H1 (cell line): ENCODE results near the gene DNMT3B. TPM values are rescaled to one million over a fixed set of nuclear protein-coding genes. Genes with fewer than 3 reads are reported as not detected.

ENCODE experiments used
- CTCF ChIA-PET: fragments of 300-600 bp; sonication (Branson Sonifier 250); formaldehyde crosslinking; loops from one replicate; lab custom pipeline; 2021; ENCODE audit not compliant: partially characterized antibody; lab: Charles Lee
- POLR2A ChIA-PET: fragments of 300-600 bp; sonication (Branson Sonifier 250); formaldehyde crosslinking; loops from one replicate; lab custom pipeline; 2021; ENCODE audit warnings: inconsistent platforms; ENCODE audit not compliant: partially characterized antibody; lab: Charles Lee
- DNase-seq, 2 experiments: peaks; one replicate each; pipeline versions ENCODE4 v3.0.0 to v3.0.0-alpha.2; 2010 to 2022; ENCODE audit warnings: low spot score in 2 of 2, low read depth in 1 of 2, mixed read lengths in 1 of 2
- FAIRE-seq: peaks from 2 replicates; lab custom pipeline; 2011; peaks lifted over from hg19 to GRCh38; lab: Jason Lieb, UNC
- H2AFZ ChIP-seq: 2 replicates; pipeline ENCODE4 v1.8.1; 2012; ENCODE audit warnings: low read length, inconsistent platforms
- H2AK5ac ChIP-seq: 2 replicates; pipeline ENCODE4 v1.6.1; 2013; ENCODE audit warnings: low read depth, low read length
- H2BK120ac ChIP-seq: replicated peaks from 2 replicates; pipeline ENCODE3; 2013; ENCODE audit warnings: low read depth, low read length, inconsistent platforms
- H2BK12ac ChIP-seq: 2 replicates; pipeline ENCODE4 v1.6.1; 2013; ENCODE audit warnings: low read depth, low read length
- H2BK15ac ChIP-seq: 2 replicates; pipeline ENCODE4 v1.6.1; 2013; ENCODE audit warnings: low read length
- H2BK20ac ChIP-seq: 2 replicates; pipeline ENCODE4 v1.6.1; 2013; ENCODE audit warnings: low read length
- H2BK5ac ChIP-seq: 2 replicates; pipeline ENCODE4 v1.6.1; 2013; ENCODE audit warnings: low read depth, low read length
- H3K14ac ChIP-seq: 2 replicates; pipeline ENCODE4 v1.6.1; 2013; ENCODE audit warnings: inconsistent platforms; ENCODE audit not compliant: insufficient read length
- H3K18ac ChIP-seq: 2 replicates; pipeline ENCODE4 v1.6.1; 2013; ENCODE audit warnings: low read length; ENCODE audit errors: extremely low read depth
- H3K23ac ChIP-seq: 2 replicates; pipeline ENCODE4 v1.6.1; 2013; ENCODE audit warnings: inconsistent platforms; ENCODE audit not compliant: insufficient read length
- H3K23me2 ChIP-seq: 2 replicates; pipeline ENCODE4 v1.6.1; 2013; ENCODE audit warnings: low read depth, low read length
- H3K27ac ChIP-seq: 2 replicates; pipeline ENCODE4 v1.6.1; 2011; ENCODE audit warnings: low read depth, low read length, inconsistent platforms
- H3K27me3 ChIP-seq, 4 experiments: replicated peaks in 1 of 4; 1 replicate in 1 of 4; 2 replicates in 3 of 4; pipeline versions ENCODE4 v1.6.1 to v1.8.1; 2011 to 2013; ENCODE audit warnings: low read length in 3 of 4, mild to moderate bottlenecking in 3 of 4, inconsistent platforms in 2 of 4, mixed read lengths in 2 of 4, moderate library complexity in 1 of 4; ENCODE audit not compliant: control insufficient read depth in 3 of 4, insufficient read depth in 3 of 4; ENCODE audit errors: extremely low read depth in 1 of 4
- H3K36me3 ChIP-seq, 4 experiments: 2 replicates each; pipeline versions ENCODE4 v1.6.1 to v1.8.1; 2011 to 2013; ENCODE audit warnings: mild to moderate bottlenecking in 4 of 4, low read length in 3 of 4, moderate library complexity in 2 of 4, control low read depth in 1 of 4, inconsistent platforms in 1 of 4; ENCODE audit not compliant: insufficient read depth in 4 of 4, control insufficient read depth in 2 of 4
- H3K4ac ChIP-seq: replicated peaks from 2 replicates; pipeline ENCODE3; 2013; ENCODE audit warnings: low read length, low read depth, mixed read lengths, inconsistent platforms; ENCODE audit not compliant: insufficient read length
- H3K4me1 ChIP-seq, 4 experiments: replicated peaks in 1 of 4; 1 replicate in 1 of 4; 2 replicates in 3 of 4; pipeline versions ENCODE4 v1.6.1 to v1.8.1; 2011 to 2013; ENCODE audit warnings: low read length in 3 of 4, inconsistent platforms in 2 of 4, mixed read lengths in 1 of 4; ENCODE audit not compliant: insufficient read depth in 4 of 4, control insufficient read depth in 3 of 4
- H3K4me2 ChIP-seq, 2 experiments: 2 replicates each; pipeline versions ENCODE4 v1.6.1 to v1.8.1; 2011 to 2013; ENCODE audit warnings: low read depth in 2 of 2, low read length in 2 of 2, control low read depth in 1 of 2, inconsistent platforms in 1 of 2, mild to moderate bottlenecking in 1 of 2; ENCODE audit not compliant: insufficient read depth in 1 of 2
- H3K4me3 ChIP-seq, 4 experiments: fragments of 200-600, 300-600 bp in 1 of 4; sonication (generic), shearing (Covaris generic), sonication (Bioruptor Twin) in 1 of 4; 2 replicates each; pipeline versions ENCODE4 v1.5.1 to v1.8.1; 2011 to 2016; ENCODE audit warnings: low read length in 4 of 4, low read depth in 3 of 4, control low read depth in 2 of 4, inconsistent platforms in 2 of 4, mild to moderate bottlenecking in 2 of 4, mixed read lengths in 1 of 4, moderate library complexity in 1 of 4; ENCODE audit not compliant: insufficient read depth in 2 of 4; ENCODE audit errors: extremely low read depth in 1 of 4
- H3K56ac ChIP-seq: replicated peaks from 2 replicates; pipeline ENCODE3; 2013; ENCODE audit warnings: low read depth, mild to moderate bottlenecking, mixed read lengths, low read length, inconsistent platforms; ENCODE audit not compliant: insufficient read length
- H3K79me1 ChIP-seq: 2 replicates; pipeline ENCODE4 v1.6.1; 2013; ENCODE audit warnings: low read depth, low read length, control low read depth
- H3K79me2 ChIP-seq, 2 experiments: 2 replicates each; pipeline versions ENCODE4 v1.6.1 to v1.8.1; 2012 to 2013; ENCODE audit warnings: low read length in 2 of 2, mild to moderate bottlenecking in 2 of 2, inconsistent platforms in 1 of 2; ENCODE audit not compliant: insufficient read depth in 2 of 2, control insufficient read depth in 1 of 2
- H3K9ac ChIP-seq, 4 experiments: replicated peaks in 1 of 4; 1 replicate in 1 of 4; 2 replicates in 3 of 4; pipeline versions ENCODE4 v1.6.1 to v1.8.1; 2011 to 2013; ENCODE audit warnings: low read depth in 3 of 4, low read length in 3 of 4, control low read depth in 2 of 4, mild to moderate bottlenecking in 2 of 4, moderate library complexity in 2 of 4, inconsistent platforms in 1 of 4; ENCODE audit errors: extremely low read depth in 1 of 4
- H3K9me3 ChIP-seq, 2 experiments: 2 replicates each; pipeline versions ENCODE4 v1.6.1 to v1.8.1; 2012 to 2013; ENCODE audit warnings: mild to moderate bottlenecking in 2 of 2, moderate library complexity in 2 of 2, control low read depth in 1 of 2, inconsistent platforms in 1 of 2, low read depth in 1 of 2, low read length in 1 of 2, mixed read lengths in 1 of 2; ENCODE audit not compliant: insufficient read depth in 2 of 2
- H4K20me1 ChIP-seq, 2 experiments: replicated peaks in 1 of 2; 2 replicates each; pipeline versions ENCODE3 to v1.8.1; 2011 to 2013; ENCODE audit warnings: inconsistent platforms in 2 of 2, low read length in 2 of 2, mild to moderate bottlenecking in 1 of 2; ENCODE audit not compliant: insufficient read depth in 2 of 2, control insufficient read depth in 1 of 2
- H4K5ac ChIP-seq: 2 replicates; pipeline ENCODE4 v1.6.1; 2013; ENCODE audit warnings: low read length, low read depth, mixed read lengths, inconsistent platforms; ENCODE audit not compliant: insufficient read length
- H4K8ac ChIP-seq: 2 replicates; pipeline ENCODE4 v1.8.0; 2013; ENCODE audit warnings: mild to moderate bottlenecking, moderate library complexity, low read length, inconsistent platforms; ENCODE audit not compliant: insufficient read depth; ENCODE audit errors: extremely low read depth
- H4K91ac ChIP-seq: replicated peaks from 2 replicates; pipeline ENCODE3; 2013; ENCODE audit warnings: low read length, mixed read lengths, inconsistent platforms; ENCODE audit not compliant: insufficient read length
- SP4 ChIP-seq: IDR thresholded peaks from 2 replicates; pipeline ENCODE4 v1.6.1; 2012; ENCODE audit warnings: low read length, inconsistent platforms
- WGBS, 2 experiments: shearing (Covaris generic) in 1 of 2; methylation state at CpG; one replicate each; pipeline versions ENCODE4 v1.1.6 to v1.1.7; 2013 to 2015; ENCODE audit warnings: low lambda C conversion rate in 2 of 2, mixed read lengths in 2 of 2, inconsistent platforms in 1 of 2, low coverage in 1 of 2, missing lambda C conversion rate in 1 of 2; ENCODE audit not compliant: insufficient replicate concordance in 2 of 2, insufficient coverage in 1 of 2, insufficient read length in 1 of 2; ENCODE audit errors: extremely low coverage in 1 of 2, missing lambda C conversion rate in 1 of 2; 5-methylcytosine and 5-hydroxymethylcytosine counted together
- polyA plus RNA-seq, 7 experiments: library from polyadenylated mRNA; depleted of rRNA in 3 of 7; stranded (reverse) in 5 of 7; unstranded in 2 of 7; fragments of >200 nt in 5 of 7; fragments of 200-250 nt in 2 of 7; gene quantifications; 1 replicate in 5 of 7; 2 replicates in 1 of 7; 4 replicates in 1 of 7; pipeline versions ENCODE4 v1.2.1 to v1.2.3, GENCODE V29; 2011 to 2013; ENCODE audit warnings: missing spikeins in 2 of 7, mixed read lengths in 2 of 7
- total RNA-seq: library from RNA; stranded (reverse); fragmentation: NEBNext Ultra II Directional; extraction: Animal tissue kit (Norgen Biotek cat#: 25700); gene quantifications from 2 replicates; pipeline ENCODE4 v1.2.1, GENCODE V29; 2021

DNMT3B gene
- total and polyA plus RNA-seq, 2 of the 8 experiments (the other 6 are each of a cell fraction or from before 2014, with no cell fraction given) = 433 to 1,016 TPM

- Histone ChIP-seq H3K36me3 (peaks cover 10 to 59% (median 35%) of the 10 kb centered on the region in 4 experiments), H2BK12ac (no peak overlapping the region)
- POLR2A ChIA-PET = interaction anchor here (0.5 kb wide), 1 partner anchor 69 kb away, joined by 3 read pairs; the partner anchor contains the start of gene DNMT3B
Observed at GRCh38 chr20:32831982-32832381, 69.8 kb downstream of the DNMT3B start.

More at GRCh38 chr20:32831982-32832381, 69.8 kb downstream of the DNMT3B start:
- CTCF ChIA-PET = no interaction called here
- no peak overlapping the region for H2BK20ac ChIP-seq
- no peak overlapping the region for H2BK15ac ChIP-seq
- no peak overlapping the region for H2BK5ac ChIP-seq
- H3K27ac ChIP-seq = no peak overlapping the region
- H3K56ac ChIP-seq = no peak overlapping the region
- peaks cover 4 to 63% of the 10 kb centered on the region in 2 experiments for H3K79me2 ChIP-seq
- no peak overlapping the region for H3K4me2 ChIP-seq
- peaks cover 9% of the 10 kb centered on the region; the same call in 1 of the 2 replicates for H3K79me1 ChIP-seq
- H3K9me3 ChIP-seq = peaks cover 0 to 2% of the 10 kb centered on the region in 2 experiments; a peak in 1 of 4 replicates
- H4K8ac ChIP-seq = no peak overlapping the region
- H3K4me1 ChIP-seq = no peaks in the 10 kb centered on the region
- FAIRE-seq = no peak
- H4K20me1 ChIP-seq = peaks cover 5 to 14% of the 10 kb centered on the region in 2 experiments
- H3K27me3 ChIP-seq = no peaks in the 10 kb centered on the region
- no peak overlapping the region for H4K91ac ChIP-seq
- no peak overlapping the region for H2BK120ac ChIP-seq
- H3K14ac ChIP-seq = no peak overlapping the region
- H3K4me3 ChIP-seq = no peak overlapping the region
- H3K18ac ChIP-seq = no peak overlapping the region
- H2AFZ ChIP-seq = no peak overlapping the region
- no peak for DNase-seq
- no peak overlapping the region for H3K23ac ChIP-seq
- TF ChIP-seq SP4 = no peak
- no peaks in the 10 kb centered on the region for H3K23me2 ChIP-seq
- no peak overlapping the region for H4K5ac ChIP-seq
- no peak overlapping the region for H3K4ac ChIP-seq
- WGBS, 2 experiments = 94% methylated on average over 5 of the region's 5 CpGs; no CpG with 5 or more reads in 1 of the 2 experiments
- H2AK5ac ChIP-seq = no peak overlapping the region
- no peak overlapping the region for H3K9ac ChIP-seq
